Right lobe of liver (tissue), 6 donors: ENCODE data around the gene PLA2G4D. TPM values are rescaled to one million over a fixed set of nuclear protein-coding genes. Genes with fewer than 3 reads are reported as not detected.

ENCODE experiments used
- ATAC-seq, 4 donors: fragments of 200-7000 bp; cut with Tn5 transposase; one replicate each; pipeline ENCODE4 v1.9.1; 2020; ENCODE audit warnings: mild to moderate bottlenecking in 4 of 4, moderate library complexity in 4 of 4
- DNase-seq, 3 donors: peaks; one replicate each; pipeline ENCODE4 v3.0.0-alpha.2; 2020
- H3K27ac ChIP-seq, 3 donors: fragments of 200-600 bp; one replicate each; pipeline ENCODE4 v1.8.0; 2022
- H3K27me3 ChIP-seq, 2 donors: fragments of 200-600 bp; one replicate each; pipeline ENCODE4 v1.8.0; 2022
- H3K36me3 ChIP-seq, 4 donors: fragments of 200-600 bp; sonication (generic) in 1 of 4; one replicate each; pipeline versions ENCODE4 v1.5.1 to v1.8.0; 2017 to 2022; ENCODE audit warnings: control low read depth in 1 of 4
- H3K4me1 ChIP-seq, 4 donors: fragments of 200-600 bp; sonication (generic) in 1 of 4; one replicate each; pipeline versions ENCODE4 v1.5.1 to v1.8.0; 2017 to 2022; ENCODE audit warnings: control low read depth in 1 of 4
- H3K4me3 ChIP-seq, 3 donors: fragments of 200-600 bp; one replicate each; pipeline ENCODE4 v1.8.0; 2022
- H3K9me3 ChIP-seq, 4 donors: fragments of 200-600 bp; sonication (generic) in 1 of 4; one replicate each; pipeline versions ENCODE4 v1.5.1 to v1.8.0; 2017 to 2022; ENCODE audit warnings: control low read depth in 1 of 4
- CTCF ChIP-seq, 4 donors: fragments of 200-600 bp in 3 of 4; fragments of 450-650 bp in 1 of 4; IDR thresholded peaks; one replicate each; pipeline versions ENCODE4 v1.5.1 to v1.8.0; 2016 to 2022; ENCODE audit warnings: antibody characterized with exemption in 4 of 4, mild to moderate bottlenecking in 2 of 4
- POLR2A ChIP-seq: fragments of 450-650 bp; IDR thresholded peaks from one replicate; pipeline ENCODE4 v1.6.1; 2017; ENCODE audit warnings: antibody characterized with exemption, mild to moderate bottlenecking
- WGBS: methylation state at CpG from one replicate; pipeline ENCODE4 v1.1.6; 2018; ENCODE audit warnings: low coverage, low lambda C conversion rate; ENCODE audit not compliant: insufficient coverage; ENCODE audit errors: missing lambda C conversion rate; 5-methylcytosine and 5-hydroxymethylcytosine counted together
- intact Hi-C, 2 donors: fragments of 100-400 bp; cut with DNase I; formaldehyde crosslinking; loops; one replicate each; pipeline versions ENCODE4 v1.11.2 to v1.14.1; 2022
- total RNA-seq, 6 experiments: library from RNA; depleted of rRNA in 2 of 6; stranded (reverse); fragments of >200 nt in 2 of 6; fragmentation: NEBNext Ultra II Directional in 3 of 6; extraction: Animal tissue kit (Norgen Biotek cat#: 25700) in 3 of 6; gene quantifications; one replicate each; pipeline versions ENCODE4 v1.1.0 to v1.2.4, GENCODE V29; 2016 to 2023
- donor health status: DM: no; HTN: yes; CAD: no.
- donor health status: DM: no; HTN: no; CAD: no.
- donor health status: DM: no; HTN: no; CAD: no.
- donor health status: DM: no; HTN: yes; CAD: no.
- donor health status: DM: no; HTN: yes; CAD: no.

PLA2G4D gene
- total RNA-seq, 6 experiments from 2014 or later: not detected

GRCh38 chr15:42078903-42079302 is 15.5 kb downstream of the PLA2G4D start:
- no peaks in the 10 kb centered on the region for H3K36me3 ChIP-seq
- intact Hi-C loops: no loop called here
- no peak overlapping the region for H3K4me3 ChIP-seq
- WGBS: 72% methylated on average over 1 of the region's 1 CpG
- no peak for ATAC-seq
- no peaks in the 10 kb centered on the region for H3K4me1 ChIP-seq
- TF ChIP-seq POLR2A (no peak), CTCF (IDR thresholded peaks at IDR 0.05) (no peak)
- no peak for DNase-seq
- no peaks in the 10 kb centered on the region for H3K9me3 ChIP-seq
- no peak overlapping the region for H3K27ac ChIP-seq
- H3K27me3 ChIP-seq: no peaks in the 10 kb centered on the region

- ATAC-seq (no peak), DNase-seq (no peak)
- WGBS: 68% methylated on average over 3 of the region's 3 CpGs
- Histone ChIP-seq H3K4me3 (no peak overlapping the region), H3K27me3 (no peaks in the 10 kb centered on the region), H3K36me3 (no peaks in the 10 kb centered on the region), H3K4me1 (no peaks in the 10 kb centered on the region), H3K9me3 (no peaks in the 10 kb centered on the region), H3K27ac (no peak overlapping the region)
- TF ChIP-seq CTCF (IDR thresholded peaks at IDR 0.05) (no peak), POLR2A (no peak)
- intact Hi-C loops: no loop called here
Measured at GRCh38 chr15:42077689-42078088, 16.7 kb downstream of the PLA2G4D start.

GRCh38 chr15:42073418-42073817 is 20.9 kb downstream of the PLA2G4D start:
- Histone ChIP-seq H3K27me3 (no peaks in the 10 kb centered on the region), H3K4me1 (no peaks in the 10 kb centered on the region), H3K4me3 (no peak overlapping the region), H3K36me3 (no peaks in the 10 kb centered on the region), H3K27ac (no peak overlapping the region), H3K9me3 (no peaks in the 10 kb centered on the region)
- TF ChIP-seq CTCF (IDR thresholded peaks at IDR 0.05): no peak
- TF ChIP-seq POLR2A: no peak
- DNase-seq (no peak), ATAC-seq (no peak)
- intact Hi-C loops: no loop called here
- WGBS: 100% methylated on average over 1 of the region's 6 CpGs

- WGBS: no CpG with 5 or more reads among the region's 11 CpGs
- Histone ChIP-seq H3K36me3 (no peaks in the 10 kb centered on the region), H3K27ac (no peak overlapping the region), H3K4me3 (no peak overlapping the region), H3K9me3 (no peaks in the 10 kb centered on the region), H3K27me3 (no peaks in the 10 kb centered on the region), H3K4me1 (no peaks in the 10 kb centered on the region)
- intact Hi-C loops: no loop called here
- TF ChIP-seq CTCF (IDR thresholded peaks at IDR 0.05) (no peak), POLR2A (no peak)
- ATAC-seq: no peak
- no peak for DNase-seq
Measured at GRCh38 chr15:42072141-42072685, 22.1 kb downstream of the PLA2G4D start.

GRCh38 chr15:42071717-42072116 is 22.6 kb downstream of the PLA2G4D start:
- H3K27me3 ChIP-seq: no peaks in the 10 kb centered on the region
- ATAC-seq (no peak), DNase-seq (no peak)
- no peaks in the 10 kb centered on the region for H3K9me3 ChIP-seq
- intact Hi-C loops: no loop called here
- no peaks in the 10 kb centered on the region for H3K4me1 ChIP-seq
- WGBS: 93% methylated on average over 3 of the region's 10 CpGs
- TF ChIP-seq CTCF (IDR thresholded peaks at IDR 0.05): no peak
- no peak for TF ChIP-seq POLR2A
- H3K27ac ChIP-seq: no peak overlapping the region
- H3K4me3 ChIP-seq: no peak overlapping the region
- no peaks in the 10 kb centered on the region for H3K36me3 ChIP-seq
